Loucy (cell line): ENCODE data around the gene DEFB132.

Experiments
- CTCF ChIP-seq: fragments of 200-600 bp; sonication (generic); conservative IDR thresholded peaks from 2 replicates; pipeline ENCODE4 v1.5.1; 2014; ENCODE audit warnings: mild to moderate bottlenecking, antibody characterized with exemption, low read length
- EZH2phosphoT487 ChIP-seq: fragments of 200-600 bp; IDR thresholded peaks from 2 replicates; pipeline ENCODE4 v1.6.1; 2018; ENCODE audit warnings: antibody characterized with exemption, mild to moderate bottlenecking, moderate library complexity, borderline replicate concordance

- TF ChIP-seq CTCF, result no peak
- TF ChIP-seq EZH2phosphoT487, result no peak
These were observed 41.7 kb upstream of the DEFB132 start for GRCh38 chr20:215796-216195.
